ENCODE measurements around the gene ST6GAL1. TPM values are rescaled to one million over a fixed set of nuclear protein-coding genes. Genes with fewer than 3 reads are reported as not detected.

The ST6GAL1 gene
- total and polyA plus RNA-seq, 12 donors, result 7.2 to 95.0 (median 55.4) TPM

DNA sequence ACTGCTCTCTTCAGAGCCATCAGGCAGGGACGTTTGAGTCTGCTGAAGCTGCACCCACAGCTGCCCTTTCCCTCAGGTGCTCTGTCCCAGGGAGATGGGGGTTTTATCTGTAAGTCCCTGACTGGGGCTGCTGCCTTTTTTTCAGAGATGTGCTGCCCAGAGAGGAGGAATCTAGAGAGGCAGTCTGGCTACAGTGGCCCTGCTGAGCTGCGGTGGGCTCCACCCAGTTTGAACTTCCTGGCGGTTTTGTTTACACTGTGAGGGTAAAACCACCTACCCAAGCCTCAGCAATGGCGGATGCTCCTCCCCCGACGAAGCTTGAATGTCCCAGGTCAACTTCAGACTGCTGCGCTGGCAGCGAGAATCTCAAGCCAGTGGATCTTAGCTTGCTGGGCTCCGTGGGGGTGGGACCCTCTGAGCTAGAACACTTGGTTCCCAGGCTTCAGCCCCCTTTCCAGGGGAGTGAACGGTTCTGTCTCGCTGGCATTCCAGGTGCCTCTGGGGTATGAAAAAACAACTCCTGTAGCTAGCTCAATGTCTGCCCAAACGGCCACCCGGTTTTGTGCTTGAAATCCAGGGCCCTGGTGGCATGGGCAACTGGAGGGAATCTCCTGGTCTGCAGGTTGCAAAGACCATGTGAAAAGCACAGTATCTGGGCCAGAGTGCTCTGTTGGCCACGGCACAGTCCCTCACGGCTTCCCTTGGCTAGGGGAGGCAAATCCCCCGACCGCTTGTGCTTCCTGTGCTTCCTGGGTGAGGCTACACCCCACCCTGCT lies 21.1 kb upstream of the ST6GAL1 start:
- Histone ChIP-seq H3K27ac (no peak overlapping the region), H3K4me1 (replicated peaks in 1 of 2) (no peaks in the 10 kb centered on the region), H3K27me3 (no peaks in the 10 kb centered on the region), H3K36me3 (replicated peaks in 1 of 2) (no peaks in the 10 kb centered on the region), H3K9me3 (replicated peaks in 1 of 3) (no peaks in the 10 kb centered on the region), H3K4me3 (no peak overlapping the region)
- TF ChIP-seq POLR2A (IDR thresholded peaks at IDR 0.05), result no peak
- TF ChIP-seq, protein P1, sequence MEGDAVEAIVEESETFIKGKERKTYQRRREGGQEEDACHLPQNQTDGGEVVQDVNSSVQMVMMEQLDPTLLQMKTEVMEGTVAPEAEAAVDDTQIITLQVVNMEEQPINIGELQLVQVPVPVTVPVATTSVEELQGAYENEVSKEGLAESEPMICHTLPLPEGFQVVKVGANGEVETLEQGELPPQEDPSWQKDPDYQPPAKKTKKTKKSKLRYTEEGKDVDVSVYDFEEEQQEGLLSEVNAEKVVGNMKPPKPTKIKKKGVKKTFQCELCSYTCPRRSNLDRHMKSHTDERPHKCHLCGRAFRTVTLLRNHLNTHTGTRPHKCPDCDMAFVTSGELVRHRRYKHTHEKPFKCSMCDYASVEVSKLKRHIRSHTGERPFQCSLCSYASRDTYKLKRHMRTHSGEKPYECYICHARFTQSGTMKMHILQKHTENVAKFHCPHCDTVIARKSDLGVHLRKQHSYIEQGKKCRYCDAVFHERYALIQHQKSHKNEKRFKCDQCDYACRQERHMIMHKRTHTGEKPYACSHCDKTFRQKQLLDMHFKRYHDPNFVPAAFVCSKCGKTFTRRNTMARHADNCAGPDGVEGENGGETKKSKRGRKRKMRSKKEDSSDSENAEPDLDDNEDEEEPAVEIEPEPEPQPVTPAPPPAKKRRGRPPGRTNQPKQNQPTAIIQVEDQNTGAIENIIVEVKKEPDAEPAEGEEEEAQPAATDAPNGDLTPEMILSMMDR (IDR thresholded peaks at IDR 0.05), result no peak
- intact Hi-C loops (cut with DNase I), result no loop called here
- DNase-seq, result no peak
- WGBS, 4 donors, result 64 to 74% (median 69%) methylated on average over 11 to 17 of the region's 17 CpGs

DNA sequence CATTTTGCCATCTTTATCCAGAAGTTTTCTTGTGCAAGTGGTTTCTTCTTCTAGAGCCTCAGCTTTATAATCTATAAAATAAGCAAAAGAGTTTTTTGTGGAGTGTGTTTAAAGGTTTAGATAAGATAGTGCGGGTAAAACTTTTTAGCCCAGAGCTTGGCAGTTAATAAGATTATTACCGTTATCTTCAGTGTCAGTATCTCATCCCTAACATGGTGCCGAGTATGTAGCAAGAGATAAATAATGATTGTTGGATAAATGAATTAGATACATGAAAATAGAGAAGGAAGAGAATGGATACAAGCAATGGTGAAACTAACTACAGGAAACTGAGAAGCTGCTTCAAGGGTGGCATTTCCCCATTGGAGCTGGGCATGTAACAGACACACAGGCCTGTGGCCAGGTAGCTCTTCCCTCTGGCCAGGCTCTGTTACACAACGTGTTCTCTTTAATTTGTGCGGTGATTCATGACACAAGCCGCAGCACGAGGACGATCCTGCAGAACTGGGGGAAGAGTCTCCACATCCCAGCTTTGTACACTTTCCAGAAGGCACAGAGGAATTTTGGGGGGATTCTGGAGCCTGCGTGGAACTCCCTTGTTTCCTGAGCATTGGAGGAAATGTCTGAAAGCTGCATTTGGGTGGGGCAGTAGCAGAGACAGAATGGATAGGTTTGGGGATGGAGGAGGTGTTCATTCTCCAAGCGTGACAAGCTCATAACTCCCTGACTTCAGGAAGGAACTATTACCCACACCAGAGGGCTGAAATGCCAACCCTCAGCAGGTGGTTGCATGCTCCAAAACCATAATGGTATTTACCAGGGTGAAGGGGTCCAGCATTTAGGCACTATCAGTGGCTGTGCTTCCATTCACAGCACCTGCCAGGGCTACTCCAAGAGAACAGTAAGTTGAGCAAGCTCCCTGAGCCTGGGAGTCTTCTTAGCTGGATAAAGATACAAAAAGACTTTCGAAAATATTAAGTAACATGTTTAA lies 14.2 kb upstream of the ST6GAL1 start:
- 45 to 57% (median 52%) methylated on average over 11 of the region's 11 CpGs for WGBS, 4 donors
- TF ChIP-seq, protein P1 (IDR thresholded peaks at IDR 0.05), result no peak
- TF ChIP-seq POLR2A (IDR thresholded peaks at IDR 0.05), result no peak
- Histone ChIP-seq H3K9me3 (replicated peaks in 1 of 3) (no peaks in the 10 kb centered on the region), H3K36me3 (replicated peaks in 1 of 2) (no peaks in the 10 kb centered on the region), H3K27ac (no peak overlapping the region), H3K4me1 (replicated peaks in 1 of 2) (no peaks in the 10 kb centered on the region), H3K27me3 (no peaks in the 10 kb centered on the region), H3K4me3 (no peak overlapping the region)
- intact Hi-C loops (cut with DNase I), result no loop called here
- no peak for DNase-seq

DNA sequence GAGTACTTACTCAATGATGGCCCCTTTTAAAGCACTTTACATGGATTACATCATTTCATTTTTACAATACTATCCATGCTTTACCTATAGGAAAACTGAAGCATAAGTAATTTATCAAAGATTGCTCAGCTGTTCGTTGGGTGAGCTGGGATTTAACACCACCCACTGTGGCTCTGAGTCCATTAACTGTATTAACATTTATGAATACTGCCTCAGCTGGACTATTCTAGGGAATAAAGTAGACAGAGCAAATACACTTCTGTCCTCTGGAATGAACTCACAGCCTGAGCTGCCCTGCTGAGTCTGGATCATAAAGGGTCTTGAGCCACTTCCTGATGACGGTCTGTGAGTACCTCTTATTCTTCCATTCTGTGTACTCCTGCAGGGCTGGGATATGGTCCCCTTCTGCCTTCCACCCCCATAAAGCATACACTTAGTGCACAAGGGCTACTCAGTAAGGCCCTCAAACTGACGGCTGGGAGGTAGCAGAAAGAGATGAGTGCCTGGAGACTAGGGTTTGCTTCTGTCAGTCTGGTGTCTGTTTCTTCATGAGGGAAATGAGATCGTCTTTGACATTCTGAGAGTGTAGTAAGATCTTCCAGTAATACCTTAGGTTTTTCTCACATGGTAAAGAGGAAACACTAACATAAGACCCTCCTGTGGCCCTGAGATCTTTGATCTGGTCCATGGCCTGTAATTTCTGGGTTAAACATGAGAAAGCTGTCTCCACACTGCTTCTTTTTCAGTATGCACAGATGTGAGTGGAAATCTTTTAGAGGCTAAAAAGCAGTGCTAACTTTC lies 12.6 kb upstream of the ST6GAL1 start:
- no peaks in the 10 kb centered on the region for H3K36me3 ChIP-seq (replicated peaks in 1 of 2)
- intact Hi-C loops (cut with DNase I), result no loop called here
- H3K27ac ChIP-seq, result no peak overlapping the region
- no peaks in the 10 kb centered on the region for H3K27me3 ChIP-seq
- DNase-seq, result no peak
- WGBS, 4 donors, result 74 to 86% (median 84%) methylated on average over 4 of the region's 4 CpGs
- no peak overlapping the region for H3K4me3 ChIP-seq
- no peaks in the 10 kb centered on the region for H3K4me1 ChIP-seq (replicated peaks in 1 of 2)
- TF ChIP-seq, protein P1 (IDR thresholded peaks at IDR 0.05), result no peak
- no peak for TF ChIP-seq POLR2A (IDR thresholded peaks at IDR 0.05)
- no peaks in the 10 kb centered on the region for H3K9me3 ChIP-seq (replicated peaks in 1 of 3)
